ENCODE measurements around the gene TPSD1.

GRCh38 chr16:1275791-1276579 is 20.1 kb downstream of the TPSD1 start:
- no peak for TF ChIP-seq POLR2A (IDR thresholded peaks at IDR 0.05)
- no peak for TF ChIP-seq CTCF (IDR thresholded peaks at IDR 0.05)
